Tibial artery (tissue), 4 donors: ENCODE measurements around the gene TMEM120B.

ENCODE experiments used
- DNase-seq, 2 donors: peaks; one replicate each; pipeline ENCODE4 v3.0.0-alpha.2; 2019
- H3K27ac ChIP-seq, 2 donors: fragments of 200-600 bp; sonication (generic) in 1 of 2; 1 replicate in 1 of 2; 2 replicates in 1 of 2; pipeline ENCODE4 v1.5.1; 2018 to 2019; ENCODE audit warnings: mild to moderate bottlenecking in 1 of 2
- H3K27me3 ChIP-seq, 2 donors: fragments of 200-600 bp; sonication (generic) in 1 of 2; one replicate each; pipeline versions ENCODE4 v1.5.1 to v1.6.0; 2016 to 2019
- H3K36me3 ChIP-seq, 3 donors: fragments of 200-600 bp; sonication (generic) in 2 of 3; one replicate each; pipeline ENCODE4 v1.5.1; 2016 to 2019; ENCODE audit warnings: mild to moderate bottlenecking in 2 of 3
- H3K4me1 ChIP-seq, 4 donors: fragments of 200-600 bp; sonication (generic) in 2 of 4; 1 replicate in 3 of 4; 2 replicates in 1 of 4; pipeline ENCODE4 v1.5.1; 2016 to 2019
- H3K4me3 ChIP-seq, 2 donors: fragments of 200-600 bp; sonication (generic) in 1 of 2; 1 replicate in 1 of 2; 2 replicates in 1 of 2; pipeline ENCODE4 v1.5.1; 2018 to 2019; ENCODE audit warnings: mild to moderate bottlenecking in 2 of 2
- H3K9me3 ChIP-seq, 3 donors: fragments of 200-600 bp; sonication (generic) in 1 of 3; one replicate each; pipeline ENCODE4 v1.5.1; 2016 to 2019
- CTCF ChIP-seq, 2 experiments: fragments of 200-600 bp in 1 of 2; fragments of 450-650 bp in 1 of 2; IDR thresholded peaks; one replicate each; pipeline ENCODE4 v1.5.1; 2017 to 2019; ENCODE audit warnings: antibody characterized with exemption in 2 of 2, mild to moderate bottlenecking in 1 of 2, moderate library complexity in 1 of 2
- intact Hi-C: fragments of 100-400 bp; cut with DNase I; formaldehyde crosslinking; loops from one replicate; pipeline ENCODE4 v1.15.0; 2023; ENCODE audit warnings: low total_unique reads

Gene TMEM120B

GRCh38 chr12:121809712-121810116 lies 97.2 kb downstream of the TMEM120B start:
- Histone ChIP-seq H3K4me3 (no peak overlapping the region), H3K27me3 (no peaks in the 10 kb centered on the region), H3K9me3 (no peaks in the 10 kb centered on the region), H3K36me3 (peaks cover 23 to 51% (median 46%) of the 10 kb centered on the region in 3 donors), H3K27ac (no peak overlapping the region), H3K4me1 (peaks cover 0 to 68% (median 64%) of the 10 kb centered on the region in 4 donors)
- no peak for TF ChIP-seq CTCF (IDR thresholded peaks at IDR 0.05)
- DNase-seq: no peak
- intact Hi-C loops: loop anchor here (5.0 kb wide), 1 partner anchor 78 kb away; the partner anchor contains the start of gene PSMD9

- Histone ChIP-seq H3K27me3 (no peaks in the 10 kb centered on the region), H3K9me3 (no peaks in the 10 kb centered on the region), H3K4me1 (peaks cover 0 to 66% (median 63%) of the 10 kb centered on the region in 4 donors), H3K27ac (peak overlapping the region; percentile 74 to 88), H3K36me3 (peaks cover 29 to 57% (median 52%) of the 10 kb centered on the region in 3 donors), H3K4me3 (no peak overlapping the region)
- intact Hi-C loops: loop anchor here (5.0 kb wide), 1 partner anchor 77 kb away; the partner anchor contains the start of gene PSMD9
- peak in 1 of 2 donors; percentile 66 for DNase-seq
- no peak for TF ChIP-seq CTCF (IDR thresholded peaks at IDR 0.05)
Measured at GRCh38 chr12:121810234-121810817, 97.8 kb downstream of the TMEM120B start.

GRCh38 chr12:121810833-121811433 lies 98.4 kb downstream of the TMEM120B start:
- no peaks in the 10 kb centered on the region for H3K27me3 ChIP-seq
- peaks cover 0 to 62% (median 59%) of the 10 kb centered on the region in 4 donors for H3K4me1 ChIP-seq
- TF ChIP-seq CTCF (IDR thresholded peaks at IDR 0.05): no peak
- DNase-seq: no peak
- H3K9me3 ChIP-seq: no peaks in the 10 kb centered on the region
- intact Hi-C loops: loop anchor here (5.0 kb wide), 1 partner anchor 76 kb away; the partner anchor contains the start of gene PSMD9
- H3K4me3 ChIP-seq: peak overlapping the region; percentile 57
- peaks cover 35 to 63% (median 58%) of the 10 kb centered on the region in 3 donors for H3K36me3 ChIP-seq
- peak overlapping the region; percentile 74 to 88 for H3K27ac ChIP-seq

GRCh38 chr12:121811434-121812319 lies 99.1 kb downstream of the TMEM120B start:
- intact Hi-C loops: loop anchor here (1.0 to 5.0 kb wide), 2 partner anchors 17 to 76 kb away; partner anchors contain the start of gene PSMD9
- Histone ChIP-seq H3K36me3 (peaks cover 43 to 71% (median 66%) of the 10 kb centered on the region in 3 donors), H3K4me1 (peaks cover 0 to 54% (median 52%) of the 10 kb centered on the region in 4 donors), H3K9me3 (no peaks in the 10 kb centered on the region), H3K4me3 (peak overlapping the region; percentile 57), H3K27me3 (no peaks in the 10 kb centered on the region), H3K27ac (peak overlapping the region; percentile 74 to 88)
- DNase-seq: peak in 1 of 2 donors; percentile 86
- TF ChIP-seq CTCF (IDR thresholded peaks at IDR 0.05): peak; percentile 98 to 99

GRCh38 chr12:121812320-121812871 lies 99.8 kb downstream of the TMEM120B start:
- Histone ChIP-seq H3K27ac (peak overlapping the region; percentile 74 to 88), H3K4me3 (peak overlapping the region; percentile 57), H3K4me1 (peaks cover 0 to 47% (median 45%) of the 10 kb centered on the region in 4 donors), H3K9me3 (no peaks in the 10 kb centered on the region), H3K27me3 (no peaks in the 10 kb centered on the region), H3K36me3 (peaks cover 50 to 78% (median 70%) of the 10 kb centered on the region in 3 donors)
- DNase-seq: peak in 1 of 2 donors; percentile 85
- intact Hi-C loops: loop anchor here (1.0 to 5.0 kb wide), 2 partner anchors 18 to 75 kb away; partner anchors contain the start of gene PSMD9
- TF ChIP-seq CTCF (IDR thresholded peaks at IDR 0.05): no peak
